ENCODE results near the gene ZSWIM5. TPM values are rescaled to one million over a fixed set of nuclear protein-coding genes. Genes with fewer than 3 reads are reported as not detected.
"Not testable (repeated sequence)": the region's sequence is repeated elsewhere in the genome, so short reads cannot be mapped to it uniquely, and the experiment has no call there.

Gene ZSWIM5
- total RNA-seq, 1 donor from 2014 or later, result 0.42 TPM

DNA sequence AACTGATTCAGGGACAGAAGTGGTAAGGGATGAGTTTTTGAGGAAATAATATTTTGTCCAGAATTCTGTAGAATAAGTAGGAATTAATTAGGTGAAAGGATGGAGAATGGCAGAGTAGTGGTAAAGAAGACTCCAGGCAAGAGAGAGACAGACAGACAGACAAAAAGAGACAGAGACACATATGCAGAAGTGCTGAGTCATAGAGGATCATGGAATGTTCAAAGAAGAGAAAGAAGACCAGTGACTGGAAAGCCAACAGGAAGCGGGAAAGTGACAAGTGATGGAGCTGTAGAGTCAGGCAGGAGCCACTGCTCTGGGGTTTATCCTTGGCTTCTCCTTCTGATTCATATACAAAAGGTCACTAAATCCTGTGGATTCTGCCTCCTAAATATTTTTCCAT, 108.5 kb downstream of the ZSWIM5 start:
- intact Hi-C loops (cut with micrococcal nuclease), result no loop called here

GRCh38 chr1:45097079-45097478, 109.3 kb downstream of the ZSWIM5 start:
- intact Hi-C loops (cut with micrococcal nuclease), result no loop called here

DNA sequence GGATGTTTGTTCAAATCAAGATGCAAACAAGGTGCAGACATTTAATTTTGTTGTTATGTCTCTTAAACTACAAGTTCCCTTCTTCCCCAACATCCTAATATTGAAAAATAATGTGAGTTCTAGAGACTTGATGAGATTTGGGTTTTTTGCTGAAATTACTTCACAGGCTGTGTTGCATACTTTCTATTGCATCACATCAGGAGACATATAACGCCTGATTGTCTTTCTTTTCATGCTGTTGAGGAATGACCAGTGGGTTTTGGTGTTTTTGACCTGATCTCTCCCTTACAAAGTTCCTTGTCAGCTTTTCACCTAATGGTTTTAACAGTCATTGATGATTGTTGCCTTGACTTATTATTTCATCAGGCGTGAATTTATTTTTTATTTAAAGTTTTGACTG, 111.0 kb downstream of the ZSWIM5 start:
- intact Hi-C loops (cut with micrococcal nuclease), result no loop called here

- intact Hi-C loops (cut with micrococcal nuclease), result not testable (repeated sequence)
These were observed 112.0 kb downstream of the ZSWIM5 start for GRCh38 chr1:45094371-45094770.

DNA sequence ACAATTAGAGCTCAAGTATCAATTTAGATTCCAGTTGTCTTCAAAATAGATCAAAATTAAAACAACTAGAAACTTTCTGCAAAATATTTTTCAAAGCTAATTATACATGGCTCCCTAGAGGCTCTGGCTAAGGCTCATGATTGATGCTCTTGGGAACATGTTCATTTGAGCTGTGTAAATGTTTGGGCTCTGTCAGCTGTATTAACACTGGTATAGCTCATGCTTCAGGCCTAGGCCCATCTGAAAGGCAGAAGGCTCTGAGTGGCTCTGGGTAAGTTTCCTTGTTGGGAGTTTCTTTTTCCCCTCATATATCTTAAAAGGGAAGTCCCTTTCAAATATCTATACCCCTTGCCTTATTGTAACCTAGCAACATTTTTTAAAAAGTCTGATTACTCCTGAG, 113.1 kb downstream of the ZSWIM5 start:
- intact Hi-C loops (cut with micrococcal nuclease), result no loop called here

- intact Hi-C loops (cut with micrococcal nuclease), result no loop called here
These were observed 116.7 kb downstream of the ZSWIM5 start for GRCh38 chr1:45089711-45090110.

GRCh38 chr1:45084562-45084961, 121.8 kb downstream of the ZSWIM5 start:
- intact Hi-C loops (cut with micrococcal nuclease), result no loop called here

GRCh38 chr1:45079533-45079932, 126.9 kb downstream of the ZSWIM5 start:
- intact Hi-C loops (cut with micrococcal nuclease), result no loop called here

GRCh38 chr1:45076959-45077358, 129.4 kb downstream of the ZSWIM5 start:
- intact Hi-C loops (cut with micrococcal nuclease), result not testable (repeated sequence)

DNA sequence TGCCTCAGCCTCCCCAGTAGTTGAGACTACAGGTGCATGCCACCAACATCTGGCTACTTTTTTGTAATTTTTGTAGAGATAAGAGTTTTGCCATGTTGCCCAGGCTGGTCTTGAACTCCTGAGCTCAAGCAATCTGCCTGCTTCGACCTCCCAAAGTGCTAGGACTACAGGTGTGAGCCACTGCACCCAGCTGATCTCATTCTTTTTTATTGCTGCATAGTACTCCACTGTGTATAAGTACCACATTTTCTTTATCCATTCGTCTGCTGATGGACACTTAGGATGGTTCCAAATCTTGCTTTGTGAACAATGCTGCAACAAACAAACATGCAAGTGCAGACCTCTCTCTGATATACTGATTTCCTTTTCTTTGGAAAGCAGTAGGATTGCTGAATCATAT, 134.8 kb downstream of the ZSWIM5 start:
- intact Hi-C loops (cut with micrococcal nuclease), result no loop called here

DNA sequence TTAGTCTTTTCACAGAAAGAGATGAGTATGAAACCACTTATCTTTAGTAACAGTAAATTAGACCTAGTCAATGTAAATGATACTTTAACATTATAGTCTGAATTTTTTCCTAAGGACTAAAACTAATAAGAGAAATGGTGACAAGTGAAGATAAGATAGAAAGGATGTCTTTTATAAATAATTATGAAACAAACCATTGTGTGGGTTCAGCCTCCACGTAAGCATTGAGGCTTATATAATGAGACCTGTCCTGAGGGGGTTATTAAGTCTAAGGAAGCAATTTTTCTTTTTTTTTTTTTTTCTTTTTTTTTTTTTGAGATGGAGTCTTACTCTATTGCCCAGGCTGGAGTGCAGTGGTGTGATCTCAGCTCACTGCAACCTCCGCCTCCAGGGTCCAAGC, 138.6 kb downstream of the ZSWIM5 start:
- intact Hi-C loops (cut with micrococcal nuclease), result no loop called here

- intact Hi-C loops (cut with micrococcal nuclease), result no loop called here
These were observed 141.3 kb downstream of the ZSWIM5 start for GRCh38 chr1:45065083-45065482.

- intact Hi-C loops (cut with micrococcal nuclease), result not testable (repeated sequence)
These were observed 143.9 kb downstream of the ZSWIM5 start for GRCh38 chr1:45062463-45062862.

DNA sequence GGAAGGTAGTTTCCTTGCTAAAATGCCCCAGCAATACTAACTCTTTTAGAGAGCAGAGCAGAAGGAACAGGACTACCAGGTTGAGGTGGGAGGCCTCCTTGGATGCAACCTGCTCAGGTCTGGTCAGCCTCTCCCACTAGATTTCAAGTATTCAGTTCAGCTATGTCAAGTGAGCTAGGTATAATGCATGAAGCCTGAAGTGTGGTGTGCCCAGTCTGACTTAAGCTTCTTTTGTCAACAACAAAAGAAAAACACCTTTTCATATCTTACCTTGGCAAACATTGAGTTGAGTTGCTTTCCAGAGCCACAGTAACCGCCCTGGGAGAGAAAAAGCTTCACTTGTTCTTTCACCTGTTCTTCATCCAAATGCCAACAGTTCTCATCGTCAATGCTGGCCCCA, 146.6 kb downstream of the ZSWIM5 start:
- intact Hi-C loops (cut with micrococcal nuclease), result no loop called here

DNA sequence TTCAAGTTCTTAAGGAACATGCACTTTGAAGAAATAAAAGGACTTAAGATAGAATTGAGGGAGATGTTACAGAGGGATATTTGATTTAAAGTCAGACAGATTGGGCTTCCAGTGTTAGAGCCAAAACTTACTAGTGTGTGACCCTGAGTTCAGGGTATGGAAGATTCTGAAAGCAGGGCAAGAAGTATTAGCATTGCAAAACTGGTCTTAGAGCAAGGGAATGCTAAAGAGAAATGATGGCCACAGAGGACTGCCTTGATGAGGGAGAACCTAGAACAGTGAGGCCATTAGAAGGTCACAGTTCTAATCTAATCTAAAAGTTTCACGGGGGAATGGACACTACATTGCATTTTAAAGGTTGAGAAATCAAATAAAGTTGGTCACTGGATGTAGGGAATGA, 148.9 kb downstream of the ZSWIM5 start:
- intact Hi-C loops (cut with micrococcal nuclease), result no loop called here

- intact Hi-C loops (cut with micrococcal nuclease), result no loop called here
These were observed 155.2 kb downstream of the ZSWIM5 start for GRCh38 chr1:45051005-45051772.

- intact Hi-C loops (cut with micrococcal nuclease), result no loop called here
These were observed 159.4 kb downstream of the ZSWIM5 start for GRCh38 chr1:45047032-45047431.

GRCh38 chr1:45044916-45045315, 161.5 kb downstream of the ZSWIM5 start:
- intact Hi-C loops (cut with micrococcal nuclease), result no loop called here

GRCh38 chr1:45043094-45043493, 163.3 kb downstream of the ZSWIM5 start:
- intact Hi-C loops (cut with micrococcal nuclease), result no loop called here

- intact Hi-C loops (cut with micrococcal nuclease), result no loop called here
These were observed 166.1 kb downstream of the ZSWIM5 start for GRCh38 chr1:45040297-45040696.

GRCh38 chr1:45038661-45039364, 167.6 kb downstream of the ZSWIM5 start:
- intact Hi-C loops (cut with micrococcal nuclease), result no loop called here

- intact Hi-C loops (cut with micrococcal nuclease), result no loop called here
These were observed 168.2 kb downstream of the ZSWIM5 start for GRCh38 chr1:45038240-45038639.

- intact Hi-C loops (cut with micrococcal nuclease), result no loop called here
These were observed 168.9 kb downstream of the ZSWIM5 start for GRCh38 chr1:45037456-45037855.

All from T-helper 1 cell treated with Interleukin-12 subunit alpha and Interleukin-12 subunit beta and Interleukin-4 antibody, amounts not matched to agents 30 ng/mL and 1 ng/mL, for 36 hours (primary cell).